Loucy (cell line): Measurements from ENCODE around the gene KLHL21.

Source experiments
- EZH2phosphoT487 ChIP-seq: fragments of 200-600 bp; IDR thresholded peaks from 2 replicates; pipeline ENCODE4 v1.6.1; 2018; ENCODE audit warnings: antibody characterized with exemption, mild to moderate bottlenecking, moderate library complexity, borderline replicate concordance
- TF ChIP-seq, protein P1 (sequence below): fragments of 200-600 bp; sonication (generic); conservative IDR thresholded peaks from 2 replicates; pipeline ENCODE4 v1.5.1; 2014; ENCODE audit warnings: mild to moderate bottlenecking, antibody characterized with exemption, low read length

DNA sequence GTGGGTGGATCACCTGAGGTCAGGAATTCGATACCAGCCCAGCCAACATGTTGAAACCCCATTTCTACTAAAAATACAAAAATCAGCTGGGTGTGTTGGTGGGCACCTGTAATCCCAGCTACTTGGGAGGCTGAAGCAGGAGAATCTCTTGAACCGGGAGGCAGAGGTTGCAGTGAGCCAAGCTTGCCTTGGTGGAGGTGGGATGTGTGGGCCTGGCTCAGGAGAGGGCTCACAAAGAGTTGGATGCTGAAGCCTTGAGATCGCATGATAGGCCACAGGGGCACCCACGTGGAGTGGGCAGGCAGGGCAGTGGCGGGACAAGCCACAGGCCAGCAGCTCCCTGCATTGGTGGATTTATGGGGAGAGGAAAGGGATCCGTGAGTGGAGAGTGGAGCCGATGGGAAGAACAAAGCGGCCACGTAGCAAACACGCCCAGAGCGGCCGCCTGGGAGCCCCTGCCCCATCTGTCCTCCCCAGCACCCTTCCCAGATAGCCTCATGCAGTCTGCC lies 26.4 kb upstream of the KLHL21 start:
- TF ChIP-seq, protein P1, sequence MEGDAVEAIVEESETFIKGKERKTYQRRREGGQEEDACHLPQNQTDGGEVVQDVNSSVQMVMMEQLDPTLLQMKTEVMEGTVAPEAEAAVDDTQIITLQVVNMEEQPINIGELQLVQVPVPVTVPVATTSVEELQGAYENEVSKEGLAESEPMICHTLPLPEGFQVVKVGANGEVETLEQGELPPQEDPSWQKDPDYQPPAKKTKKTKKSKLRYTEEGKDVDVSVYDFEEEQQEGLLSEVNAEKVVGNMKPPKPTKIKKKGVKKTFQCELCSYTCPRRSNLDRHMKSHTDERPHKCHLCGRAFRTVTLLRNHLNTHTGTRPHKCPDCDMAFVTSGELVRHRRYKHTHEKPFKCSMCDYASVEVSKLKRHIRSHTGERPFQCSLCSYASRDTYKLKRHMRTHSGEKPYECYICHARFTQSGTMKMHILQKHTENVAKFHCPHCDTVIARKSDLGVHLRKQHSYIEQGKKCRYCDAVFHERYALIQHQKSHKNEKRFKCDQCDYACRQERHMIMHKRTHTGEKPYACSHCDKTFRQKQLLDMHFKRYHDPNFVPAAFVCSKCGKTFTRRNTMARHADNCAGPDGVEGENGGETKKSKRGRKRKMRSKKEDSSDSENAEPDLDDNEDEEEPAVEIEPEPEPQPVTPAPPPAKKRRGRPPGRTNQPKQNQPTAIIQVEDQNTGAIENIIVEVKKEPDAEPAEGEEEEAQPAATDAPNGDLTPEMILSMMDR: no peak
- TF ChIP-seq EZH2phosphoT487: no peak
